Fibroblast of skin of scalp (primary cell): ENCODE data around the gene CFAP45.

Source experiments
- DNase-seq: peaks from one replicate; pipeline ENCODE4 v3.0.0-alpha.2; 2013

Gene CFAP45

DNA sequence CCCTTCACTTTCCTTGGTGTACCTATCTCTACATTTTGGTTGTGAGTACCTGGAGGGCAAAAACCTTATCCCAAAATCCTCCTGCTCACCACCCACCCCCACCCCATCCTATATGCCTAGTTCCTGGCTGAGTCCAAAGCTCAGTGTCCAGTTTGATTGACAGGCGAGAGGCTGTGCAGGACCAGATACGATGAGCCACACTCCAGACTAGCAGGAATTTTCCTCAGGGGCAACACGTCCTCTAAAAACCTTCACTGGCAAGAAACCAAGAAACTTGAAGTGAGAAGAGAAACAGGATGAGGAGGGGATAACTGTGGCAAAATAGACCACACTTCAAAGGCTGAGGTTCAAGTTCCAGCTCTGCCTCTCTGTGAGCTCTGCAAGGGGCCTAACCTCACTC, 74.4 kb downstream of the CFAP45 start:
- DNase-seq = no peak

- no peak for DNase-seq
These were observed 76.6 kb downstream of the CFAP45 start for GRCh38 chr1:159823406-159823805.
